ENCODE results near the gene LETM1. TPM values are rescaled to one million over a fixed set of nuclear protein-coding genes. Genes with fewer than 3 reads are reported as not detected.

The LETM1 gene
- total and polyA plus RNA-seq, 2 experiments from 2014 or later, result 23.3 to 68.9 TPM

DNA sequence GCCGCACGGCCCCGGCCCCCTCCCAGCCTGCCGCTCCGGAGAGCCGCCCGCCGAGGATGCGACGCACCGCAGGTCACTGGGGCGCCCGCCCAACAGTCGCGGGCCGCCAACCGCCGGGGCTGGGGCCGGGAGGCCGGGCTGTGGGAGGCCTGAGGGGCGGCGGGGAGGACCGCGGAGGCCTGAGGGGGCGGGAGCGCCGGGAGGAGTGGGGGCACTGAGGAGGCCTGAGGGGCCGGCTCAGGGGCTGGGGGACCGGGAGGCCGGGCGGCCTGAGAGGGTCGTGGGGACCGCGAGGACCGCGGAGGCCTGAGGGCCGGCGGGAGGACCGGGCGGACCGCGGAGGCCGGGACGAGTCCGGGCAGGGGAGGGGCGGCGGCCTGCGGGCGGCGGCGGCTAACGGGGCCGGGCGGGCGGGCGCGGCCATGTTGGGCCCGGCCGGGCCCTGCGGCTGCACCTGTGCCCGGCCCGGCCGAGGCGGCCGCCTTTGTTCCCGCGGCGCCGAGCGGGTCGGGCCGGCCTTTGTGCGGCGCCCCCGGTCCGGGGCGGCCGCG lies 15.6 kb upstream of the LETM1 start:
- H2AFZ ChIP-seq, result no peak overlapping the region
- ATAC-seq (peak; percentile 9; the same call in 2 of the 3 replicates), DNase-seq (ENCODE audit: low spot score) (peak; percentile 56)
- Mint-ChIP-seq H3K9me3 (no peaks in the 10 kb centered on the region), H3K4me1 (peaks cover 24% of the 10 kb centered on the region), H3K36me3 (ENCODE audit: low read depth) (peaks cover 2% of the 10 kb centered on the region; the same call in 1 of the 3 replicates), H3K27ac (no peak overlapping the region), H3K27me3 (ENCODE audit: insufficient read depth, low read depth, poor library complexity) (peaks cover 40% of the 10 kb centered on the region), H3K4me3 (no peak overlapping the region; the same call in 2 of the 3 replicates)
- peaks cover 16% of the 10 kb centered on the region for H3F3A ChIP-seq (replicated peaks; ENCODE audit: low read depth)
- TF ChIP-seq ZNF114 (CRISPR knock-in tag; IDR thresholded peaks at IDR 0.05) (no peak), POLR2AphosphoS5 (IDR thresholded peaks at IDR 0.05; ENCODE audit: low read depth) (no peak), EZH2 (IDR thresholded peaks at IDR 0.05; ENCODE audit: low read depth, unreplicated experiment) (no peak), ZNF331 (CRISPR knock-in tag; IDR thresholded peaks at IDR 0.05; ENCODE audit: low read depth) (no peak), NANOG (IDR thresholded peaks at IDR 0.05; ENCODE audit: borderline replicate concordance) (no peak), STAT1 (IDR thresholded peaks at IDR 0.05; ENCODE audit: unreplicated experiment) (no peak)
- TF ChIP-seq, protein P1, sequence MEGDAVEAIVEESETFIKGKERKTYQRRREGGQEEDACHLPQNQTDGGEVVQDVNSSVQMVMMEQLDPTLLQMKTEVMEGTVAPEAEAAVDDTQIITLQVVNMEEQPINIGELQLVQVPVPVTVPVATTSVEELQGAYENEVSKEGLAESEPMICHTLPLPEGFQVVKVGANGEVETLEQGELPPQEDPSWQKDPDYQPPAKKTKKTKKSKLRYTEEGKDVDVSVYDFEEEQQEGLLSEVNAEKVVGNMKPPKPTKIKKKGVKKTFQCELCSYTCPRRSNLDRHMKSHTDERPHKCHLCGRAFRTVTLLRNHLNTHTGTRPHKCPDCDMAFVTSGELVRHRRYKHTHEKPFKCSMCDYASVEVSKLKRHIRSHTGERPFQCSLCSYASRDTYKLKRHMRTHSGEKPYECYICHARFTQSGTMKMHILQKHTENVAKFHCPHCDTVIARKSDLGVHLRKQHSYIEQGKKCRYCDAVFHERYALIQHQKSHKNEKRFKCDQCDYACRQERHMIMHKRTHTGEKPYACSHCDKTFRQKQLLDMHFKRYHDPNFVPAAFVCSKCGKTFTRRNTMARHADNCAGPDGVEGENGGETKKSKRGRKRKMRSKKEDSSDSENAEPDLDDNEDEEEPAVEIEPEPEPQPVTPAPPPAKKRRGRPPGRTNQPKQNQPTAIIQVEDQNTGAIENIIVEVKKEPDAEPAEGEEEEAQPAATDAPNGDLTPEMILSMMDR (conservative IDR thresholded peaks at IDR 0.05; ENCODE audit: low read depth in 2 of 2), result no peak
- TF ChIP-seq, protein P2, sequence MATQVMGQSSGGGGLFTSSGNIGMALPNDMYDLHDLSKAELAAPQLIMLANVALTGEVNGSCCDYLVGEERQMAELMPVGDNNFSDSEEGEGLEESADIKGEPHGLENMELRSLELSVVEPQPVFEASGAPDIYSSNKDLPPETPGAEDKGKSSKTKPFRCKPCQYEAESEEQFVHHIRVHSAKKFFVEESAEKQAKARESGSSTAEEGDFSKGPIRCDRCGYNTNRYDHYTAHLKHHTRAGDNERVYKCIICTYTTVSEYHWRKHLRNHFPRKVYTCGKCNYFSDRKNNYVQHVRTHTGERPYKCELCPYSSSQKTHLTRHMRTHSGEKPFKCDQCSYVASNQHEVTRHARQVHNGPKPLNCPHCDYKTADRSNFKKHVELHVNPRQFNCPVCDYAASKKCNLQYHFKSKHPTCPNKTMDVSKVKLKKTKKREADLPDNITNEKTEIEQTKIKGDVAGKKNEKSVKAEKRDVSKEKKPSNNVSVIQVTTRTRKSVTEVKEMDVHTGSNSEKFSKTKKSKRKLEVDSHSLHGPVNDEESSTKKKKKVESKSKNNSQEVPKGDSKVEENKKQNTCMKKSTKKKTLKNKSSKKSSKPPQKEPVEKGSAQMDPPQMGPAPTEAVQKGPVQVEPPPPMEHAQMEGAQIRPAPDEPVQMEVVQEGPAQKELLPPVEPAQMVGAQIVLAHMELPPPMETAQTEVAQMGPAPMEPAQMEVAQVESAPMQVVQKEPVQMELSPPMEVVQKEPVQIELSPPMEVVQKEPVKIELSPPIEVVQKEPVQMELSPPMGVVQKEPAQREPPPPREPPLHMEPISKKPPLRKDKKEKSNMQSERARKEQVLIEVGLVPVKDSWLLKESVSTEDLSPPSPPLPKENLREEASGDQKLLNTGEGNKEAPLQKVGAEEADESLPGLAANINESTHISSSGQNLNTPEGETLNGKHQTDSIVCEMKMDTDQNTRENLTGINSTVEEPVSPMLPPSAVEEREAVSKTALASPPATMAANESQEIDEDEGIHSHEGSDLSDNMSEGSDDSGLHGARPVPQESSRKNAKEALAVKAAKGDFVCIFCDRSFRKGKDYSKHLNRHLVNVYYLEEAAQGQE (IDR thresholded peaks at IDR 0.05; ENCODE audit: unreplicated experiment), result no peak
- TF ChIP-seq, protein P3, sequence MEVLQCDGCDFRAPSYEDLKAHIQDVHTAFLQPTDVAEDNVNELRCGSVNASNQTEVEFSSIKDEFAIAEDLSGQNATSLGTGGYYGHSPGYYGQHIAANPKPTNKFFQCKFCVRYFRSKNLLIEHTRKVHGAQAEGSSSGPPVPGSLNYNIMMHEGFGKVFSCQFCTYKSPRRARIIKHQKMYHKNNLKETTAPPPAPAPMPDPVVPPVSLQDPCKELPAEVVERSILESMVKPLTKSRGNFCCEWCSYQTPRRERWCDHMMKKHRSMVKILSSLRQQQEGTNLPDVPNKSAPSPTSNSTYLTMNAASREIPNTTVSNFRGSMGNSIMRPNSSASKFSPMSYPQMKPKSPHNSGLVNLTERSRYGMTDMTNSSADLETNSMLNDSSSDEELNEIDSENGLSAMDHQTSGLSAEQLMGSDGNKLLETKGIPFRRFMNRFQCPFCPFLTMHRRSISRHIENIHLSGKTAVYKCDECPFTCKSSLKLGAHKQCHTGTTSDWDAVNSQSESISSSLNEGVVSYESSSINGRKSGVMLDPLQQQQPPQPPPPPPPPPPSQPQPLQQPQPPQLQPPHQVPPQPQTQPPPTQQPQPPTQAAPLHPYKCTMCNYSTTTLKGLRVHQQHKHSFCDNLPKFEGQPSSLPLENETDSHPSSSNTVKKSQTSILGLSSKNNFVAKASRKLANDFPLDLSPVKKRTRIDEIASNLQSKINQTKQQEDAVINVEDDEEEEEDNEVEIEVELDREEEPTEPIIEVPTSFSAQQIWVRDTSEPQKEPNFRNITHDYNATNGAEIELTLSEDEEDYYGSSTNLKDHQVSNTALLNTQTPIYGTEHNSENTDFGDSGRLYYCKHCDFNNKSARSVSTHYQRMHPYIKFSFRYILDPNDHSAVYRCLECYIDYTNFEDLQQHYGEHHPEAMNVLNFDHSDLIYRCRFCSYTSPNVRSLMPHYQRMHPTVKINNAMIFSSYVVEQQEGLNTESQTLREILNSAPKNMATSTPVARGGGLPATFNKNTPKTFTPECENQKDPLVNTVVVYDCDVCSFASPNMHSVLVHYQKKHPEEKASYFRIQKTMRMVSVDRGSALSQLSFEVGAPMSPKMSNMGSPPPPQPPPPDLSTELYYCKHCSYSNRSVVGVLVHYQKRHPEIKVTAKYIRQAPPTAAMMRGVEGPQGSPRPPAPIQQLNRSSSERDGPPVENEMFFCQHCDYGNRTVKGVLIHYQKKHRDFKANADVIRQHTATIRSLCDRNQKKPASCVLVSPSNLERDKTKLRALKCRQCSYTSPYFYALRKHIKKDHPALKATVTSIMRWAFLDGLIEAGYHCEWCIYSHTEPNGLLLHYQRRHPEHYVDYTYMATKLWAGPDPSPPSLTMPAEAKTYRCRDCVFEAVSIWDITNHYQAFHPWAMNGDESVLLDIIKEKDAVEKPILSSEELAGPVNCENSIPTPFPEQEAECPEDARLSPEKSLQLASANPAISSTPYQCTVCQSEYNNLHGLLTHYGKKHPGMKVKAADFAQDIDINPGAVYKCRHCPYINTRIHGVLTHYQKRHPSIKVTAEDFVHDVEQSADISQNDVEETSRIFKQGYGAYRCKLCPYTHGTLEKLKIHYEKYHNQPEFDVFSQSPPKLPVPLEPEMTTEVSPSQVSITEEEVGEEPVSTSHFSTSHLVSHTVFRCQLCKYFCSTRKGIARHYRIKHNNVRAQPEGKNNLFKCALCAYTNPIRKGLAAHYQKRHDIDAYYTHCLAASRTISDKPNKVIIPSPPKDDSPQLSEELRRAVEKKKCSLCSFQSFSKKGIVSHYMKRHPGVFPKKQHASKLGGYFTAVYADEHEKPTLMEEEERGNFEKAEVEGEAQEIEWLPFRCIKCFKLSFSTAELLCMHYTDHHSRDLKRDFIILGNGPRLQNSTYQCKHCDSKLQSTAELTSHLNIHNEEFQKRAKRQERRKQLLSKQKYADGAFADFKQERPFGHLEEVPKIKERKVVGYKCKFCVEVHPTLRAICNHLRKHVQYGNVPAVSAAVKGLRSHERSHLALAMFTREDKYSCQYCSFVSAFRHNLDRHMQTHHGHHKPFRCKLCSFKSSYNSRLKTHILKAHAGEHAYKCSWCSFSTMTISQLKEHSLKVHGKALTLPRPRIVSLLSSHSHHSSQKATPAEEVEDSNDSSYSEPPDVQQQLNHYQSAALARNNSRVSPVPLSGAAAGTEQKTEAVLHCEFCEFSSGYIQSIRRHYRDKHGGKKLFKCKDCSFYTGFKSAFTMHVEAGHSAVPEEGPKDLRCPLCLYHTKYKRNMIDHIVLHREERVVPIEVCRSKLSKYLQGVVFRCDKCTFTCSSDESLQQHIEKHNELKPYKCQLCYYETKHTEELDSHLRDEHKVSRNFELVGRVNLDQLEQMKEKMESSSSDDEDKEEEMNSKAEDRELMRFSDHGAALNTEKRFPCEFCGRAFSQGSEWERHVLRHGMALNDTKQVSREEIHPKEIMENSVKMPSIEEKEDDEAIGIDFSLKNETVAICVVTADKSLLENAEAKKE (CRISPR knock-in tag; IDR thresholded peaks at IDR 0.05), result no peak
- H3K9me2 ChIP-seq (ENCODE audit: insufficient read depth), result no peaks in the 10 kb centered on the region
- peaks cover 27% of the 10 kb centered on the region for H3K4me1 ChIP-seq (ENCODE audit: insufficient read depth)
- peak overlapping the region; percentile 93 for H3K4me2 ChIP-seq
- peaks cover 46% of the 10 kb centered on the region for H3K79me2 ChIP-seq (replicated peaks; ENCODE audit: insufficient read depth)
- no peak overlapping the region for H3K27ac ChIP-seq (ENCODE audit: low read depth)
- peak overlapping the region; percentile 89 for H3K4me3 ChIP-seq
- H3K36me3 ChIP-seq (ENCODE audit: insufficient read depth), result no peaks in the 10 kb centered on the region
- peaks cover 45% of the 10 kb centered on the region for H4K20me1 ChIP-seq (replicated peaks; ENCODE audit: insufficient read depth)
- H3K27me3 ChIP-seq (ENCODE audit: insufficient read depth), result peaks cover 49% of the 10 kb centered on the region

Measured in GM23338 (cell line).